Measurements from ENCODE around the gene CLTB. TPM values are rescaled to one million over a fixed set of nuclear protein-coding genes. Genes with fewer than 3 reads are reported as not detected.
A peak's percentile ranks its signal among the peaks of the same experiment; 100 is the strongest.

CLTB gene
- total RNA-seq, 1 experiment from 2014 or later = 354 TPM

- DNase-seq (peak; percentile 19), ATAC-seq (no peak)
- H3K4me3 ChIP-seq (ENCODE audit: low read length) = peak overlapping the region; percentile 94
- H4K20me1 ChIP-seq (ENCODE audit: low read length) = peaks cover 16% of the 10 kb centered on the region; the same call in 1 of the 2 replicates
- intact Hi-C loops (cut with micrococcal nuclease) = loop anchor here (2.0 kb wide), 1 partner anchor 54 kb away; the partner anchor contains the start of gene KIAA1191
- peaks cover 58% of the 10 kb centered on the region for H3K79me2 ChIP-seq (ENCODE audit: low read length)
- no TSS peak for BruUV-seq (replicated peaks)
- ChIA-PET CTCF (interaction anchor here (1.4 kb wide), 1 partner anchor 33 kb away, joined by 5 read pairs; no protein-coding TSS in a partner anchor), POLR2A (ENCODE audit: unreplicated experiment) (no interaction called here)
- H3K4me1 ChIP-seq (ENCODE audit: insufficient read depth, low read length) = peaks cover 71% of the 10 kb centered on the region
- H2AFZ ChIP-seq (ENCODE audit: low read length) = no peak overlapping the region
- no peaks in the 10 kb centered on the region for H3K27me3 ChIP-seq (ENCODE audit: low read length)
- H3F3A ChIP-seq (ENCODE audit: low read length, unreplicated experiment) = no peaks in the 10 kb centered on the region
- H3K9me3 ChIP-seq (ENCODE audit: low read length) = no peaks in the 10 kb centered on the region
- H3K27ac ChIP-seq (ENCODE audit: low read length) = 0 out of 2 replicates have a peak overlapping the region, but pooled peaks have one; percentile 8
- no peaks in the 10 kb centered on the region for H3K9me2 ChIP-seq (replicated peaks; ENCODE audit: low read length)
- TF ChIP-seq EZH2 (IDR thresholded peaks at IDR 0.05; ENCODE audit: low read length, unreplicated experiment) = no peak
- no peak for TF ChIP-seq EZH2phosphoT487 (IDR thresholded peaks at IDR 0.05; ENCODE audit: borderline replicate concordance, low read length)
- no peak for TF ChIP-seq CTCF (conservative IDR thresholded peaks at IDR 0.05; ENCODE audit: low read depth, low read length)
- H3K4me2 ChIP-seq (ENCODE audit: low read length) = peak overlapping the region; percentile 92
- peak overlapping the region; percentile 3; the same call in 1 of the 2 replicates for H3K9ac ChIP-seq (ENCODE audit: low read length)
- H3K36me3 ChIP-seq (ENCODE audit: low read depth, low read length) = peaks cover 4% of the 10 kb centered on the region; the same call in 1 of the 2 replicates
These were observed 1.6 kb downstream of the CLTB start for GRCh38 chr5:176414704-176415103.

DNA sequence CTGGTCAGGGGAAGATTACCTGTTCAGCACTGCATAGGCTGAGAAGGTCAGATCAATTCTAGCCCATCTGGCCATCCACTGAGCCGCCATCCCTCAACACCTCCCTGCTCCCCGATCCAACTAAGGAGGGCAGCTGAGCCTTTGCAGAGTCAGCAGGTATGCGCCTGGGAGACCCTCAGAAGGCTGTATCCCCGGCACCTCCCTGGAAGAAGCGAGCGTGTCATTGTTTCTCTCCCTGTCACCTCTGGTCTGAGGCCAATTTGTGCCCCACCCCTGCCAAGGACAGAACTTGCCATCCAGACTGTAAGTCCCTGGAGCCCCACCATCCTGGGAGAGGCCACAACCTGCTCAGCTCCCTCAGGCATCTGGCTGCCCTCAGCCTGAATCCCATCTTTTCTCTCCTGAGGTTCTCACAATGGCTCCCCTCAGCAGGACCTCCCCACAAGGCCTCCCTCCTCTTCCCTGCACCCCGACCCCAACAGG lies 2.6 kb downstream of the CLTB start:
- peaks cover 61% of the 10 kb centered on the region for H3K79me2 ChIP-seq (ENCODE audit: low read length)
- H3K27ac ChIP-seq (ENCODE audit: low read length) = no peak overlapping the region
- ATAC-seq = no peak
- intact Hi-C loops (cut with micrococcal nuclease) = loop anchor here (2.0 kb wide), 1 partner anchor 53 kb away; the partner anchor contains the start of gene KIAA1191
- BruUV-seq (replicated peaks) = no TSS peak
- no peaks in the 10 kb centered on the region for H3F3A ChIP-seq (ENCODE audit: low read length, unreplicated experiment)
- H3K9me3 ChIP-seq (ENCODE audit: low read length) = no peaks in the 10 kb centered on the region
- H3K4me3 ChIP-seq (ENCODE audit: low read length) = peak overlapping the region; percentile 94; the same call in 1 of the 2 replicates
- no peaks in the 10 kb centered on the region for H3K27me3 ChIP-seq (ENCODE audit: low read length)
- ChIA-PET POLR2A (ENCODE audit: unreplicated experiment) (no interaction called here), CTCF (no interaction called here)
- DNase-seq = no peak
- H3K9ac ChIP-seq (ENCODE audit: low read length) = no peak overlapping the region
- H3K4me2 ChIP-seq (ENCODE audit: low read length) = peak overlapping the region; percentile 92
- peaks cover 6% of the 10 kb centered on the region; the same call in 1 of the 2 replicates for H3K36me3 ChIP-seq (ENCODE audit: low read depth, low read length)
- no peaks in the 10 kb centered on the region for H3K9me2 ChIP-seq (replicated peaks; ENCODE audit: low read length)
- H3K4me1 ChIP-seq (ENCODE audit: insufficient read depth, low read length) = peaks cover 70% of the 10 kb centered on the region
- TF ChIP-seq CTCF (conservative IDR thresholded peaks at IDR 0.05; ENCODE audit: low read depth, low read length) (no peak), EZH2 (IDR thresholded peaks at IDR 0.05; ENCODE audit: low read length, unreplicated experiment) (no peak), EZH2phosphoT487 (IDR thresholded peaks at IDR 0.05; ENCODE audit: borderline replicate concordance, low read length) (no peak)
- no peak overlapping the region for H2AFZ ChIP-seq (ENCODE audit: low read length)
- H4K20me1 ChIP-seq (ENCODE audit: low read length) = peaks cover 16% of the 10 kb centered on the region; the same call in 1 of the 2 replicates

GRCh38 chr5:176413255-176413565 lies 3.1 kb downstream of the CLTB start:
- ATAC-seq (no peak), DNase-seq (no peak)
- H3K4me3 ChIP-seq (ENCODE audit: low read length) = no peak overlapping the region
- H3K36me3 ChIP-seq (ENCODE audit: low read depth, low read length) = peaks cover 6% of the 10 kb centered on the region; the same call in 1 of the 2 replicates
- no peak for TF ChIP-seq EZH2phosphoT487 (IDR thresholded peaks at IDR 0.05; ENCODE audit: borderline replicate concordance, low read length)
- no peak for TF ChIP-seq EZH2 (IDR thresholded peaks at IDR 0.05; ENCODE audit: low read length, unreplicated experiment)
- no peak for TF ChIP-seq CTCF (conservative IDR thresholded peaks at IDR 0.05; ENCODE audit: low read depth, low read length)
- no peak overlapping the region for H2AFZ ChIP-seq (ENCODE audit: low read length)
- peaks cover 65% of the 10 kb centered on the region for H3K4me1 ChIP-seq (ENCODE audit: insufficient read depth, low read length)
- no peak overlapping the region for H3K9ac ChIP-seq (ENCODE audit: low read length)
- no peak overlapping the region for H3K27ac ChIP-seq (ENCODE audit: low read length)
- intact Hi-C loops (cut with micrococcal nuclease) = no loop called here
- ChIA-PET POLR2A (ENCODE audit: unreplicated experiment) (no interaction called here), CTCF (no interaction called here)
- no peaks in the 10 kb centered on the region for H3K9me3 ChIP-seq (ENCODE audit: low read length)
- BruUV-seq (replicated peaks) = no TSS peak
- peaks cover 16% of the 10 kb centered on the region; the same call in 1 of the 2 replicates for H4K20me1 ChIP-seq (ENCODE audit: low read length)
- no peaks in the 10 kb centered on the region for H3K27me3 ChIP-seq (ENCODE audit: low read length)
- 0 out of 2 replicates have a peak overlapping the region, but pooled peaks have one; percentile 15 for H3K4me2 ChIP-seq (ENCODE audit: low read length)
- H3K79me2 ChIP-seq (ENCODE audit: low read length) = peaks cover 61% of the 10 kb centered on the region
- H3K9me2 ChIP-seq (replicated peaks; ENCODE audit: low read length) = no peaks in the 10 kb centered on the region
- no peaks in the 10 kb centered on the region for H3F3A ChIP-seq (ENCODE audit: low read length, unreplicated experiment)
